OCI-LY3 (cell line): ENCODE results near the gene MBD2.

Experiments used
- EZH2phosphoT487 ChIP-seq: fragments of 200-600 bp; shearing (Covaris generic); IDR thresholded peaks from 2 replicates; pipeline ENCODE4 v1.6.1; 2018; ENCODE audit warnings: antibody characterized with exemption, mixed run types, low read depth
- TF ChIP-seq, protein P1 (sequence below): fragments of 200-600, 300-600 bp; sonication (generic); IDR thresholded peaks from 2 replicates; pipeline ENCODE4 v1.5.1; 2014; ENCODE audit warnings: antibody characterized with exemption, low read length, low read depth

DNA sequence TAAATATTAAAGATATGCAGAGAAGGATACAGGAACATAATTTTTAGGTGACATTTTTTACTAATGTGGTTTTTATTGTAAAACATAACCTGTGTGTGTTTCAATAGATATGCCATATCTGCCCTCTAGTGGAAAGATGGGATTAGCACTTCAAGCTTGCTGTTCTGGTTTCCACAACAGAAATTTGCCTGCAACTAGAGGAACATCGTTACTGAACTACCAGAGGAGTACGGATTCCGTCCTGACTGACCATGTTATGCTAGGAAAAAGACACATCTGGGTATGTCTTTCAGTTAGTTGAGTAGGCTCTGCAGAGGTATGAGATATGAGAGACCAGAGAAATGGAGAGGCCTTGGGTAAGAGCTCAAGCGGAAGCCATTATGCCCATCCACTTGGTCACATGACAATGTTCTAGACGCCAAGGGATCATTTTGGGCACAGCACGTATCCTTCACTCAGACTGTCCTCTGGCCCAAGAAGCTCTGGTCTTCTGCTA lies 104.9 kb downstream of the MBD2 start:
- TF ChIP-seq, protein P1, sequence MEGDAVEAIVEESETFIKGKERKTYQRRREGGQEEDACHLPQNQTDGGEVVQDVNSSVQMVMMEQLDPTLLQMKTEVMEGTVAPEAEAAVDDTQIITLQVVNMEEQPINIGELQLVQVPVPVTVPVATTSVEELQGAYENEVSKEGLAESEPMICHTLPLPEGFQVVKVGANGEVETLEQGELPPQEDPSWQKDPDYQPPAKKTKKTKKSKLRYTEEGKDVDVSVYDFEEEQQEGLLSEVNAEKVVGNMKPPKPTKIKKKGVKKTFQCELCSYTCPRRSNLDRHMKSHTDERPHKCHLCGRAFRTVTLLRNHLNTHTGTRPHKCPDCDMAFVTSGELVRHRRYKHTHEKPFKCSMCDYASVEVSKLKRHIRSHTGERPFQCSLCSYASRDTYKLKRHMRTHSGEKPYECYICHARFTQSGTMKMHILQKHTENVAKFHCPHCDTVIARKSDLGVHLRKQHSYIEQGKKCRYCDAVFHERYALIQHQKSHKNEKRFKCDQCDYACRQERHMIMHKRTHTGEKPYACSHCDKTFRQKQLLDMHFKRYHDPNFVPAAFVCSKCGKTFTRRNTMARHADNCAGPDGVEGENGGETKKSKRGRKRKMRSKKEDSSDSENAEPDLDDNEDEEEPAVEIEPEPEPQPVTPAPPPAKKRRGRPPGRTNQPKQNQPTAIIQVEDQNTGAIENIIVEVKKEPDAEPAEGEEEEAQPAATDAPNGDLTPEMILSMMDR = peak; percentile 100
- TF ChIP-seq EZH2phosphoT487 = no peak
